Measurements from ENCODE around the gene GBA3.

GBA3 gene

GRCh38 chr4:22692736-22693135 is at the start of gene GBA3:
GBA3 (plus strand) TSS chr4:22692937.
- no peak for DNase-seq

GRCh38 chr4:22643952-22644351 is 48.8 kb upstream of the GBA3 start:
- no peak for DNase-seq

DNA sequence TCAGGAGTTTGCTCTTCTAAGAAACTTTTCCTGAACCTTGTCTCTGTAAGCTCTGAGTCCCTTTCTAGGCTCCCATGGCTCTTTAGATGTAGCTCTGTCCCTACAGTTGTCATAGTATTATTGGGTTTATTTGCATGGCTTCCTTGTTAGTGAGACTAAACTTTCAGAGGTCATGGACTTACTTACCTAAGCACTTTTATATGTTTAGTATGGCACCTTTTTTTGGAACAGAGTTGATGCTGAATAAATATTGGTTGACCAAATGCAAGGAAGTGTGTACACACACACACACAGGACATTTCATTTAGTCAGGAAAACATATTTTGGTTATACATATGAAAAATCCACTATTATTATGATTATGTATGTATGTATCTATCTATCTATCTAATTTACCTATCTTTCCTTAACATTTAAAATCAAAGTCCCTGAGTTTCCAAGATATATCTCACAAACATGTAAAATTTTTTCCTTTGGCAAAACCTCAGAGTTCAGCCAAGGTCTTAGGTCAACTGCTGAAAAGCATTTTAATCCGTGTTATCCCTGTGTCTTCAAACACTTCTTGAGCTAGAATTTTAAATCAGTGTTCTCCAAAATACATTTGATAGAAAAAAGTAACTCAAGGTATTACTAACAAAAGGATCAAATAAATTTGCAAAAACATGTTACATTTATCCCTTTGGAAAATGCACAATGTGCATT is 47.1 kb upstream of the GBA3 start:
- DNase-seq: no peak

DNA sequence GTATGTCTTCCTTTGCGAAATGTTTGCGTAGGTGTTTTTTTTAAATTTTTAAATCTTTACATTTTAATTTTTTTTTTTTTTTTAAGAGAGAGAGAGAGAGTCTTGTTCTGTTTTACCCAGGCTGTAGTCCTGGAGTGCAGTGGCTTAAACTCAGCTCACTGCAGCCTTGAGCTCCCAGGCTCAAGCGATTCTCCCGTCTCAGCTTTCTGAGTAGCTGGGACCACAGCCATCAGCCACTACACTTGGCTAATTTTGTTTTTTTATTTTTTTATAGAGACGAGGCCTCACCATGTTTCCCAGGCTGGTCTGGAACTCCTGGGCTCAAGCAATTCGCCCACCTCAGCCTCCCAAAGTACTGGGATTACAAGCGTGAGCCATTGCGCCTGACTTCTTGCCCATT is 43.7 kb upstream of the GBA3 start:
- no peak for DNase-seq

DNA sequence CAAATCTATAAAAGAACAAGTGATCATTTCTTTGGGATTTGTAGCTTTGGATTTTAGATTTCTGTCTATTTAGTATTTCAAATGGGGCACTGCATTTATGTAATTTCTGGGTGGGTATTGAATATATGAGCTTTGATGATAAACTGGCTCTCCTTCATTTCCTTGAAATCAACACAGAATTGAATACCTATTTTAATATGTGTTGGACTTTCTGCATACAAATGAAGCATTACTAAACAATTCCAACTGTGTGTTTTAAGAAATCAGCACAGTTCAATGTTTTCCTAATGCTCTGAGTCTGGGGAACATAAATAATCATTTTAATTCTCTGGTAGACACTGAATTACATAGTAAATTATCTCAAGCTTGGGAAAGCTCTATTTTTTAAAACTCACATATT is 42.0 kb upstream of the GBA3 start:
- DNase-seq: no peak

GRCh38 chr4:22653752-22654151 is 39.0 kb upstream of the GBA3 start:
- DNase-seq: no peak

DNA sequence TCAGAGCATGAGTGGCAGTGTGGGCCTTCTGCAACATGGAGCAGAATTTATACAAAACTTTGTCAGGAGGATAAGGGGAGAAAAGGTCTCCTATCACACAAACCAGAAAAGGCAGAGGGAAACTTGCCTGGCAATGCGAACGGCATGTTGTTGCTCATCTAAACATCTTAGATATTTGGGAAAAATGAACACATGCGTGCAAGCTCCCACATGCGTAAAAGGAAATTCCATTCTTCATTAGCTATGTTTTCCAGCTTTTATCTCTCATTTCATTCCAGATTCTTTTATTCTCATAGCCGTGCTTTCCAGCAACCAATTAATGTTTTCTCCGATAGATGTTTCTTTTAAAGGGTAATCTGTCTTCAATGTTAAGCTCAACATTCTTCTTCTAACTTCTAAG is 31.3 kb upstream of the GBA3 start:
- no peak for DNase-seq

DNA sequence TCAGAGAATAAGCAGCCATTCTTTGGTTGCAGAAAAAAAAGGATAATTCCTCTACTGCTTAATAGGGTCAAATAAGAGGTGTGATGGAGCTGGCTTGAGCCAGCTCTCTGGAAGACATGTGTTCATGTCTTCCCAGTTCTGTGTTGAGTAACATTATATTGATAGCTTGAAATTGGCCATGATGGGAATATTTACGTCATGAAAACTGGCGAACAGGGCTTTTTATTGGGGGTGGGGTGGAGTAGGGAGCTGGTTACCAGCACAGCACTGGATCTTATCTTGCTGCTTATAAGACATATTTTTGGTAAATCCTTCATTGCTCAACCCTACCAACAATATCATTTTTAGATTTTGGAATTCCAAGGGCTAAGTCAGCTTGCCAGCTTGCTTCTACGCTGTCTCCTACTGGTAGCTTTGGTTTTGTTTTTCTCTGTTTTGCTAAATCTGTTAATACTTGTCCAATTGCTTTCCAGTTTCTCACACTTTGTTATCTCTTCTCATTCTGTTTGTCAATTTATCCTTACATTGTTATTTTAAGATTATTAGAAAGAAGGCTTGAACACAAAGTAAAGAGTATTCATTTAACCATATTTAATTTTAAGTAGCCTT is 25.3 kb upstream of the GBA3 start:
- DNase-seq: no peak

DNA sequence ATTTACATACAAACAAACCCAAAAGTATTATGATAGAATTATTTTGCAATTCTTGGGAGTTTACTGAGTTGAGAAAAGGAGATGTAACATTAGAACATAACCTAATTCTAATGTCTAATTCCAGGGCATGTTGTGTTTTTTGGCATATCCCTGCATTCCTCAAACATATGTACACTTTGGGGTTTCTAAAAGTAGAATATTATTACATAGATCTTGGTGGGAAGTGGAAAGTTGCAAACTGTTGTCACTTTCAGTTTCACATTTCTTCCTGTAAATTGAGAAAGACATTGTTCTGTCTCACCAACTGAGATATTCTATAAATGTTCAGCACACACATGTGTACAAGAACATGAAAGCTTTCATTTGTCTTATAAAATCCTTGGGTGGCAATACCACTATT is 24.4 kb upstream of the GBA3 start:
- no peak for DNase-seq

DNA sequence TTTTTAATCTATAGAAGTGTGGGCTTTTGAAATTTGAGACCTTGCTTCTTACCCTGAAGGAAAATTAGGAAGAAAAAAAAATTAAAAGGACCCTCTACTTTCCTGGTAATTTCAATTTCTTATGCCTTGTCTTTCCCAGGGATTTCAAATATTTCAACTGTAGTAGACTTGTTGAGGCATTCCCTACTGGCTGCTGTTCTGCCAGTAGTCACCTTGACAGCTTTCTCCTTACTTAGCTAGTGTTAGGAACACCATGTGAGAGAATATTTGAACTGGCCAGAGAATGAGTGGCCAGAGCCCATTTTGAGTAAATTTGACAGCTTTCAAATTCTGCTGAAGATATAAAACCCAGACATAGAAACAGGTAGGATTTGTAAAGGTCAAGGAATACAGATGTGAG is 24.0 kb upstream of the GBA3 start:
- DNase-seq: no peak

- no peak for DNase-seq
Observed at GRCh38 chr4:22670956-22671355, 21.8 kb upstream of the GBA3 start.

- no peak for DNase-seq
Observed at GRCh38 chr4:22672519-22672918, 20.2 kb upstream of the GBA3 start.

- DNase-seq: no peak
Observed at GRCh38 chr4:22672944-22673343, 19.8 kb upstream of the GBA3 start.

GRCh38 chr4:22674700-22675099 is 18.0 kb upstream of the GBA3 start:
- DNase-seq: no peak

- DNase-seq: no peak
Observed at GRCh38 chr4:22676063-22676462, 16.7 kb upstream of the GBA3 start.

- no peak for DNase-seq
Observed at GRCh38 chr4:22677780-22678179, 15.0 kb upstream of the GBA3 start.

- DNase-seq: no peak
Observed at GRCh38 chr4:22678940-22679854, 13.5 kb upstream of the GBA3 start.

DNA sequence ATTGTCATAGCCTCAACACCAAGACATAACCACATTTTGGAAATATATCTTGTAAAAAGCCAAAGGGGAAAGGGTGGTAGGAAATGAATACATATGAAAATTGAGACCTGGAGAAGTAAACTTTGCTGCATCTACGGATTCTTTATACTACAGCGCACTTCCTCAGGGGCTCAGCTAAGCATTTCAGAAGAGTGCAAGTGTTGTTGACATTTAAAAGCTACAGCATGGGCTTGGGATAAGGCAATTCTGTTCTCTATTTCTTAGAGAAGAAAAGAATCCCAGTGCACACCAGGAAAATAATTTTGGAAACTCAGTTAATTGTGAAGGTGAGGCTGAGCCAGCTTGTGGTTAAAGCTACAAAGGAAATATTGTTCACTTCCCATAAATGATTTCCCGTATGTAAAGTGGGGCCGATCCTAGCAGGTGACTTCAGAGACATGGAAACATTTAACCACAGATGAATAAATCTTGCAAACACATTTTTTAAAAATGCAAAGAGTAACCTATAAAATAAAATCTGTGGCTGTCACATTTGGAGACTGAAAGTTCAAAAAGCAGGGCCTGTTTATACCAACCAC is 12.6 kb upstream of the GBA3 start:
- DNase-seq: no peak

- DNase-seq: no peak
Observed at GRCh38 chr4:22683726-22684125, 9.0 kb upstream of the GBA3 start.

GRCh38 chr4:22686141-22686540 is 6.6 kb upstream of the GBA3 start:
- no peak for DNase-seq

DNA sequence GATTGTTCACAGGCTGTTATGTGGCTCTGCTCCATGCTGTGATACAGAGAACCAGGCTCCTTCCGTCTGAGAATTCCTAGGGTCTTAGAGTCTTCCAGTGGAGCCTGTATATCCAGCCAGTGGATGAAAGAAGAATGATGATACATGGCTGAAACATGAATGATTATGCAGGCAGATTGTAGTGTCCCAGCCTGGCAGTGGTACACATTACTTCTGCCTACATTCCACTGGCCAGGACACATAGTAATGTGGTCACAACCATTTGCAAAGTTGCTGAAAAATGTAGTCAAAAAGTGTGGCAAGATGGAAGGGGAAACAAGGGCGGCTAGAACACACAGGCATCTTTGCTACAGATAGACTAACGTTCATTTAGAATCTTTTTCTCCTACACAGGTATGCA is 4.5 kb upstream of the GBA3 start:
- no peak for DNase-seq

GRCh38 chr4:22689428-22689827 is 3.3 kb upstream of the GBA3 start:
- no peak for DNase-seq

DNA sequence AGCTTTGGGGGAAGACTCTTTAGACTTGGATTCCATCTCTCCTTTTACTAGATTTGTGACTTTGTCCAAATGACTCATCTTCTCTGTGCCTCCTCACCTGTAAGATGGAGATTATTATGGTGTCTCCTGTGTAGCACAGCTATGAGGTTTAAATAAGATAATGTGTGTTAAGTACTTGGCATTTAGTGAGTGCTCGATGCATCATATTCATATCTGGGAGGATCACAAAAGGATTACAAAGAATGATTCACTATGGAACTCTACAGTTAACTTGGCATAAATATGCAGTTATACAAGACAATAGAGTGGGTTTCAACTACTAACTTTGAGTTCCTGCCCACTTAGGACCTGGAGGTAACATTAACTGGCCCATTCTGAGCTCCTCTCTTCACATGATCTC is 2.3 kb downstream of the GBA3 start:
- DNase-seq: no peak

- no peak for DNase-seq
Observed at GRCh38 chr4:22695917-22696316, 3.2 kb downstream of the GBA3 start.
